BLaER1 (cell line): ENCODE data around the gene SREBF2.
A peak's percentile ranks its signal among the peaks of the same experiment; 100 is the strongest.

Experiments
- H3K27ac ChIP-seq: shearing (Covaris generic); formaldehyde crosslinking; 2 replicates; pipeline ENCODE4 v1.8.1; 2022
- H3K27me3 ChIP-seq: shearing (Covaris generic); formaldehyde crosslinking; 2 replicates; pipeline ENCODE4 v1.8.1; 2022
- H3K36me3 ChIP-seq: shearing (Covaris generic); formaldehyde crosslinking; 2 replicates; pipeline ENCODE4 v1.8.1; 2022
- H3K4me1 ChIP-seq: shearing (Covaris generic); formaldehyde crosslinking; 2 replicates; pipeline ENCODE4 v1.8.1; 2022
- H3K4me2 ChIP-seq: shearing (Covaris generic); formaldehyde crosslinking; 2 replicates; pipeline ENCODE4 v1.8.1; 2022
- H3K4me3 ChIP-seq: shearing (Covaris generic); formaldehyde crosslinking; 2 replicates; pipeline ENCODE4 v1.8.1; 2022
- H3K9ac ChIP-seq: shearing (Covaris generic); formaldehyde crosslinking; 2 replicates; pipeline ENCODE4 v1.8.1; 2022
- H3K9me3 ChIP-seq: shearing (Covaris generic); formaldehyde crosslinking; 2 replicates; pipeline ENCODE4 v1.8.1; 2022
- H4K20me1 ChIP-seq: shearing (Covaris generic); formaldehyde crosslinking; 2 replicates; pipeline ENCODE4 v1.8.1; 2022
- Cebpa-rat ChIP-seq: shearing (Covaris generic); IDR thresholded peaks from 2 replicates; pipeline ENCODE4 v1.8.1; 2022

The SREBF2 gene

GRCh38 chr22:41904450-41905410 lies 71.8 kb downstream of the SREBF2 start:
- TF ChIP-seq Cebpa-rat = no peak
- H3K9me3 ChIP-seq = no peaks in the 10 kb centered on the region
- no peak overlapping the region for H3K4me3 ChIP-seq
- peaks cover 26% of the 10 kb centered on the region for H3K27me3 ChIP-seq
- H3K36me3 ChIP-seq = peaks cover 85% of the 10 kb centered on the region
- no peak overlapping the region for H3K27ac ChIP-seq
- H4K20me1 ChIP-seq = peaks cover 99% of the 10 kb centered on the region
- no peak overlapping the region for H3K9ac ChIP-seq
- no peak overlapping the region for H3K4me2 ChIP-seq
- H3K4me1 ChIP-seq = peaks cover 26% of the 10 kb centered on the region

- Histone ChIP-seq H3K4me2 (no peak overlapping the region), H3K4me1 (peaks cover 34% of the 10 kb centered on the region), H3K27me3 (peaks cover 35% of the 10 kb centered on the region), H3K9me3 (no peaks in the 10 kb centered on the region), H3K9ac (no peak overlapping the region), H3K36me3 (peaks cover 76% of the 10 kb centered on the region), H4K20me1 (peaks cover 99% of the 10 kb centered on the region), H3K4me3 (no peak overlapping the region), H3K27ac (no peak overlapping the region)
- no peak for TF ChIP-seq Cebpa-rat
Observed at GRCh38 chr22:41905411-41906202, 72.7 kb downstream of the SREBF2 start.

GRCh38 chr22:41906822-41907221 lies 73.9 kb downstream of the SREBF2 start:
- H3K9me3 ChIP-seq = no peaks in the 10 kb centered on the region
- peaks cover 100% of the 10 kb centered on the region for H4K20me1 ChIP-seq
- no peak overlapping the region for H3K4me3 ChIP-seq
- H3K36me3 ChIP-seq = peaks cover 64% of the 10 kb centered on the region
- peaks cover 41% of the 10 kb centered on the region for H3K4me1 ChIP-seq
- peaks cover 47% of the 10 kb centered on the region for H3K27me3 ChIP-seq
- no peak overlapping the region for H3K27ac ChIP-seq
- H3K9ac ChIP-seq = no peak overlapping the region
- TF ChIP-seq Cebpa-rat = no peak
- no peak overlapping the region for H3K4me2 ChIP-seq

GRCh38 chr22:41907436-41908401 lies 74.8 kb downstream of the SREBF2 start:
- peaks cover 56% of the 10 kb centered on the region for H3K27me3 ChIP-seq
- H3K36me3 ChIP-seq = peaks cover 55% of the 10 kb centered on the region
- H3K9ac ChIP-seq = no peak overlapping the region
- H3K4me2 ChIP-seq = peak overlapping the region; percentile 87
- H3K4me3 ChIP-seq = no peak overlapping the region
- H3K27ac ChIP-seq = no peak overlapping the region
- H3K4me1 ChIP-seq = peaks cover 41% of the 10 kb centered on the region
- peaks cover 100% of the 10 kb centered on the region for H4K20me1 ChIP-seq
- no peak for TF ChIP-seq Cebpa-rat
- no peaks in the 10 kb centered on the region for H3K9me3 ChIP-seq

GRCh38 chr22:41908411-41909309 lies 75.8 kb downstream of the SREBF2 start:
- H3K9me3 ChIP-seq = no peaks in the 10 kb centered on the region
- peaks cover 100% of the 10 kb centered on the region for H4K20me1 ChIP-seq
- no peak overlapping the region for H3K27ac ChIP-seq
- peaks cover 41% of the 10 kb centered on the region for H3K4me1 ChIP-seq
- peak overlapping the region; percentile 87 for H3K4me2 ChIP-seq
- peaks cover 65% of the 10 kb centered on the region for H3K27me3 ChIP-seq
- H3K36me3 ChIP-seq = peaks cover 45% of the 10 kb centered on the region
- no peak for TF ChIP-seq Cebpa-rat
- no peak overlapping the region for H3K9ac ChIP-seq
- no peak overlapping the region for H3K4me3 ChIP-seq

GRCh38 chr22:41909310-41910049 lies 76.6 kb downstream of the SREBF2 start:
- Histone ChIP-seq H3K4me2 (peak overlapping the region; percentile 87), H4K20me1 (peaks cover 99% of the 10 kb centered on the region), H3K9ac (no peak overlapping the region), H3K4me3 (peak overlapping the region; percentile 60), H3K4me1 (peaks cover 48% of the 10 kb centered on the region), H3K36me3 (peaks cover 37% of the 10 kb centered on the region), H3K27ac (no peak overlapping the region), H3K27me3 (peaks cover 73% of the 10 kb centered on the region), H3K9me3 (no peaks in the 10 kb centered on the region)
- no peak for TF ChIP-seq Cebpa-rat

- peak overlapping the region; percentile 87 for H3K4me2 ChIP-seq
- 0 out of 2 replicates have a peak overlapping the region, but pooled peaks have one; percentile 24 for H3K9ac ChIP-seq
- TF ChIP-seq Cebpa-rat = no peak
Observed at GRCh38 chr22:41910050-41911000, 77.4 kb downstream of the SREBF2 start.

More at GRCh38 chr22:41910050-41911000, 77.4 kb downstream of the SREBF2 start:
- H4K20me1 ChIP-seq = peaks cover 99% of the 10 kb centered on the region
- H3K36me3 ChIP-seq = peaks cover 29% of the 10 kb centered on the region
- H3K4me3 ChIP-seq = peak overlapping the region; percentile 60
- H3K27ac ChIP-seq = no peak overlapping the region
- H3K9me3 ChIP-seq = no peaks in the 10 kb centered on the region
- H3K4me1 ChIP-seq = peaks cover 55% of the 10 kb centered on the region
- H3K27me3 ChIP-seq = peaks cover 82% of the 10 kb centered on the region
